Vagina (tissue), 2 donors: ENCODE results near the gene CEP104.

Experiments
- CTCF ChIP-seq, 3 experiments: fragments of 450-650 bp in 2 of 3; fragments of 200-600 bp in 1 of 3; sonication (generic) in 1 of 3; IDR thresholded peaks; one replicate each; pipeline ENCODE4 v1.5.1; 2017 to 2019; ENCODE audit warnings: antibody characterized with exemption in 3 of 3, mild to moderate bottlenecking in 2 of 3, moderate library complexity in 2 of 3
- POLR2AphosphoS5 ChIP-seq, 2 donors: sonication (generic); formaldehyde crosslinking; IDR thresholded peaks; one replicate each; pipeline ENCODE4 v1.9.0; 2017; ENCODE audit warnings: antibody characterized with exemption in 2 of 2, mild to moderate bottlenecking in 2 of 2, low read depth in 1 of 2; ENCODE audit not compliant: insufficient read depth in 1 of 2

DNA sequence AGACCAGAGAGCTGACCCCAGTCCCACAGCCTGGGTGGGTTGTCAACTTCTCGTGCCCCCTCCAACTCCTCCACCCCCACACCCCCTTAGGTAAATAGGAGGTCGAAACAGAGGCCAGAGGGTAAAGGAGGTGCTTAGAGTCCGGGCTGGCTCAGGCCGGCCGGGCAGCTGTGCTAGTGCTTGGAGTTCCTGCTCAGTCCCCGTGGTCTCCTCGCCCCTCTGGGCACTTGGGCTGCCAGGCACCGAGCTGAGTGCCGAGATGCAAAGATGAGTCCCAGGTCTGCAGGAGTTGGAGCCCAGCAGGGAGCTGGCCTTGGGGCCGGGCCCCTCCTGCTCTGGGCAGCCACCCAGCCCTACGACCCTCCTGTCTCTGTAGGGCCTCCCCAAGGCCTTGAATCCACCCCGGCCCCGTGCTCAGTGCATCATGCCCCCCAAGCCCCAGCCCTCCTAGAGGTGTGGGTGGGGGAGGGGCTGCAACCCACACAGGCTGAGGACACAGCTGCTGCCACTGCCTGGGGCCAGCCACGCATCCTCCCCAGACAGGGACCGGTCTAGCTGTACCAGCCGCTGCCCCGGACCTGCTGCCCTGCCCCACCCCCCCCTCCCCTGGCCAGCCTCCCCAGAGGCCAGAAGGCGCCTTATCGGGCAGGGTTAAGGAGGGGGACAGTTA lies 82.6 kb downstream of the CEP104 start:
- no peak for TF ChIP-seq POLR2AphosphoS5 (IDR thresholded peaks at IDR 0.05; ENCODE audit: insufficient read depth in 1 of 2, low read depth in 1 of 2)
- no peak for TF ChIP-seq CTCF (IDR thresholded peaks at IDR 0.05)
